Measurements from ENCODE around the gene KCNJ11. TPM values are rescaled to one million over a fixed set of nuclear protein-coding genes. Genes with fewer than 3 reads are reported as not detected.

KCNJ11 gene
- total and polyA plus RNA-seq, 2 donors (not counting 3 experiments of a cell fraction or from before 2014, with no cell fraction given), result 0.04 TPM; not detected in 1

- DNase-seq (ENCODE audit: low read depth, low spot score), result no peak
- dilution Hi-C loops (cut with MboI; ENCODE audit: extremely low pct_ligation_motif_present, low sequenced_read_pairs) (no loop called here), intact Hi-C loops (cut with micrococcal nuclease) (no loop called here)
- CTCF ChIA-PET, result interaction anchor here (1.2 kb wide), 1 partner anchor 22 kb away, joined by 5 read pairs; no protein-coding TSS in a partner anchor
- no TSS peak for BruUV-seq (replicated peaks)
- no peak for TF ChIP-seq GATA2 (IDR thresholded peaks at IDR 0.05; ENCODE audit: insufficient read depth, insufficient read length, low read depth, low read length)
- no peak for TF ChIP-seq JUN (IDR thresholded peaks at IDR 0.05; ENCODE audit: borderline replicate concordance, insufficient read depth, insufficient read length, low read depth)
- no peak for TF ChIP-seq POLR2AphosphoS5 (IDR thresholded peaks at IDR 0.05; ENCODE audit: insufficient read depth, low read depth, low read length)
- TF ChIP-seq MAX (IDR thresholded peaks at IDR 0.05; ENCODE audit: insufficient read depth, insufficient read length), result no peak
- TF ChIP-seq CTCF (IDR thresholded peaks at IDR 0.05; ENCODE audit: extremely low read depth in 1 of 2, insufficient read depth in 1 of 2, low read depth in 1 of 2, low read length in 2 of 2), result no peak
- no peak for TF ChIP-seq POLR2A (IDR thresholded peaks at IDR 0.05; ENCODE audit: low read depth, low read length)
- TF ChIP-seq EZH2 (IDR thresholded peaks at IDR 0.05; ENCODE audit: borderline replicate concordance, low read depth, low read length, severe bottlenecking), result no peak
- no peak for TF ChIP-seq MYC (IDR thresholded peaks at IDR 0.05; ENCODE audit: low read depth, low read length)
- no peak for TF ChIP-seq FOS (IDR thresholded peaks at IDR 0.05; ENCODE audit: borderline replicate concordance, insufficient read depth, low read length)
- Histone ChIP-seq H3K79me2 (ENCODE audit: control insufficient read depth, insufficient read depth, low read length) (no peaks in the 10 kb centered on the region), H3K9ac (replicated peaks; ENCODE audit: extremely low read depth, insufficient read depth, low read length) (no peak overlapping the region), H3K9me1 (replicated peaks; ENCODE audit: control insufficient read depth, extremely low read depth, insufficient read depth, low read length) (no peaks in the 10 kb centered on the region), H3K27ac (ENCODE audit: insufficient read depth, low read depth, low read length) (no peak overlapping the region), H2AFZ (ENCODE audit: low read depth, low read length) (no peak overlapping the region), H3K4me3 (replicated peaks in 1 of 3; ENCODE audit: insufficient read depth in 1 of 3, low read depth in 1 of 3, low read length in 3 of 3) (no peak overlapping the region), H3K36me3 (ENCODE audit: control insufficient read depth in 2 of 2, extremely low read depth in 1 of 2, insufficient read depth in 2 of 2, low read length in 2 of 2) (no peaks in the 10 kb centered on the region), H3K9me3 (replicated peaks; ENCODE audit: control insufficient read depth, insufficient read depth, low read length) (no peaks in the 10 kb centered on the region), H3K27me3 (ENCODE audit: control insufficient read depth in 2 of 2, insufficient read depth in 2 of 2, low read length in 2 of 2) (no peaks in the 10 kb centered on the region), H3K4me1 (ENCODE audit: control insufficient read depth, extremely low read depth, insufficient read depth, low read length) (peaks cover 5% of the 10 kb centered on the region), H3K4me2 (ENCODE audit: insufficient read depth, low read length) (no peak overlapping the region), H4K20me1 (replicated peaks; ENCODE audit: control insufficient read depth, extremely low read depth, insufficient read depth, low read length) (no peaks in the 10 kb centered on the region)
- POLR2A ChIA-PET, result no interaction called here
- no peak for FAIRE-seq
Measured at GRCh38 chr11:17406082-17406817, 17.8 kb upstream of the KCNJ11 start.

Data from endothelial cell of umbilical vein (primary cell).